ENCODE data around the gene BAAT.

Gene BAAT

DNA sequence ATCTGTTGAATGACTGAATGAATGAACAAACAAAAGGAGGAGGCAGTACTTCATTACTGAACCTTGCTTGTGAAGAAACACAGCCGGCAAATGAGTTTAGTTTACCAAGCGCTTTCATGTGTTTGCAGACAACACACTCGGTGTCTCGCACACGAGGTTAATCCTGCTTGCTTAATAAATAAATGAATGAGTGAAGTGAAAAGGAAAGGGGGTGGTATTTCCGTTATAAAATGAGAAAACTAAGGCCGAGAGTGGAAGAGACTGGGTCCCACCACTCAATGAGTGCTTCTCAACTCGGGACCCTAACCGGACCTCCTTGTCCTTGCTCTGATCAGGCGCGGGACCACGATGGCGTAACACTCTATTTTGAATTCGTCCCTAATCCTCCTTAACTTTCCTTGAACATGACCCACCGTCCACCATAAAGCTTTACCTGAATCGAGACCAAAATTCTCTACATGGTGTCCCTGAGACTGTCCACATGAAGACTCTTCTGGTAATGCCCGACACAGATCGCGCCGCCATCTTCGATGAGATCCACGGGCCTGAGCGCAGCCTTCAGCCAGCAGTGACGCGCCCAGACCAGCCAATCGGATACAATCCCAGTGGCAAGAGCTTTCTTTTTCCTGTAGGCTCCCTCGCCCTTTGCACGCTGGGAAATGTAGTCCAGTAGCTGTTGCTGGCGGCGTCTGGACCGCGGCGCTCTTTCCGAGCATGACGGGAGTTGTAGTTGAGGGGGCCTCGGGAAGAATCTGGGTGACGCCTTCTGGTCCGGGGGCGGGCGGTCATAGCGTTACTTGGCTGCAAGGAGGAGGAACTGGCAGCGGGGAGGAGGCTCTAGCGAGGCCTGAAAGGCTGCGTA, 13.5 kb upstream of the BAAT start, which contains the start of the genes MRPL50 and ZNF189:
TSS of gene MRPL50 (minus strand) at position 551 of the 862 bp plus-strand sequence. CDS start at position 525, 26 bp downstream.
TSS of gene ZNF189 (plus strand) at position 784 of the 862 bp plus-strand sequence. CDS start 306 bp downstream, outside the sequence.
- Histone ChIP-seq H2AFZ (ENCODE audit: low read depth) (peak within 1 kb of the TSS; percentile 68), H4K20me1 (ENCODE audit: insufficient read depth) (no peaks in the 10 kb centered on the region), H3K9ac (peak within 1 kb of the TSS; percentile 92), H3K4me1 (ENCODE audit: low read depth, poor library complexity, severe bottlenecking) (peaks cover 37% of the 10 kb centered on the region), H3K27ac (peak within 1 kb of the TSS; percentile 82), H3K4me2 (peak within 1 kb of the TSS; percentile 99), H3K36me3 (ENCODE audit: insufficient read depth) (peaks cover 7% of the 10 kb centered on the region), H3K79me2 (ENCODE audit: insufficient read depth, low read depth) (peaks cover 80% of the 10 kb centered on the region), H3K27me3 (ENCODE audit: insufficient read depth, low read depth) (no peaks in the 10 kb centered on the region), H3K4me3 (IDR thresholded peaks at IDR 0.05; ENCODE audit: insufficient read depth, low read depth, low read length) (peak within 1 kb of the TSS; percentile 69)
- TF ChIP-seq, protein P1, sequence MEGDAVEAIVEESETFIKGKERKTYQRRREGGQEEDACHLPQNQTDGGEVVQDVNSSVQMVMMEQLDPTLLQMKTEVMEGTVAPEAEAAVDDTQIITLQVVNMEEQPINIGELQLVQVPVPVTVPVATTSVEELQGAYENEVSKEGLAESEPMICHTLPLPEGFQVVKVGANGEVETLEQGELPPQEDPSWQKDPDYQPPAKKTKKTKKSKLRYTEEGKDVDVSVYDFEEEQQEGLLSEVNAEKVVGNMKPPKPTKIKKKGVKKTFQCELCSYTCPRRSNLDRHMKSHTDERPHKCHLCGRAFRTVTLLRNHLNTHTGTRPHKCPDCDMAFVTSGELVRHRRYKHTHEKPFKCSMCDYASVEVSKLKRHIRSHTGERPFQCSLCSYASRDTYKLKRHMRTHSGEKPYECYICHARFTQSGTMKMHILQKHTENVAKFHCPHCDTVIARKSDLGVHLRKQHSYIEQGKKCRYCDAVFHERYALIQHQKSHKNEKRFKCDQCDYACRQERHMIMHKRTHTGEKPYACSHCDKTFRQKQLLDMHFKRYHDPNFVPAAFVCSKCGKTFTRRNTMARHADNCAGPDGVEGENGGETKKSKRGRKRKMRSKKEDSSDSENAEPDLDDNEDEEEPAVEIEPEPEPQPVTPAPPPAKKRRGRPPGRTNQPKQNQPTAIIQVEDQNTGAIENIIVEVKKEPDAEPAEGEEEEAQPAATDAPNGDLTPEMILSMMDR (conservative IDR thresholded peaks at IDR 0.05; ENCODE audit: low read depth, low read length) = no peak

DNA sequence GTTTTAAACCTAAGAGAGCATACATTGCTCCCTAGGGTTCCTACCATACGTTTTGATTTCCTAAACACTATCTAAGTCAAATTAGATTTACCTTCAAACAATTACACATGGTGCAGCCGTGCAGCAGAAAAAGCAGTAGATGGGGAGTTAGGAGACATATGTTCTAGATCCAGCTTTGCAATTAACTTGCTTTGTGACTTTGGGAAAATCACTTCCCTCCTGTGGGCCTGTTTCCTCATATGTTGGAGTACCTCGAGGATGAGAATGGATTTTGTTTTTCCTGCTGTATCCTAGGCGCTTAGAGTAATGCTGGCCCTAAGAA, 12.9 kb upstream of the BAAT start:
- peak overlapping the region; percentile 68; the same call in 1 of the 2 replicates for H2AFZ ChIP-seq (ENCODE audit: low read depth)
- peaks cover 2% of the 10 kb centered on the region; the same call in 1 of the 2 replicates for H4K20me1 ChIP-seq (ENCODE audit: insufficient read depth)
- peaks cover 37% of the 10 kb centered on the region for H3K4me1 ChIP-seq (ENCODE audit: low read depth, poor library complexity, severe bottlenecking)
- peaks cover 7% of the 10 kb centered on the region for H3K36me3 ChIP-seq (ENCODE audit: insufficient read depth)
- peaks cover 85% of the 10 kb centered on the region for H3K79me2 ChIP-seq (ENCODE audit: insufficient read depth, low read depth)
- H3K4me2 ChIP-seq = peak overlapping the region; percentile 99
- peak overlapping the region; percentile 69 for H3K4me3 ChIP-seq (IDR thresholded peaks at IDR 0.05; ENCODE audit: insufficient read depth, low read depth, low read length)
- peak overlapping the region; percentile 92 for H3K9ac ChIP-seq
- no peaks in the 10 kb centered on the region for H3K27me3 ChIP-seq (ENCODE audit: insufficient read depth, low read depth)
- TF ChIP-seq, protein P1 (conservative IDR thresholded peaks at IDR 0.05; ENCODE audit: low read depth, low read length) = no peak
- H3K27ac ChIP-seq = peak overlapping the region; percentile 82

DNA sequence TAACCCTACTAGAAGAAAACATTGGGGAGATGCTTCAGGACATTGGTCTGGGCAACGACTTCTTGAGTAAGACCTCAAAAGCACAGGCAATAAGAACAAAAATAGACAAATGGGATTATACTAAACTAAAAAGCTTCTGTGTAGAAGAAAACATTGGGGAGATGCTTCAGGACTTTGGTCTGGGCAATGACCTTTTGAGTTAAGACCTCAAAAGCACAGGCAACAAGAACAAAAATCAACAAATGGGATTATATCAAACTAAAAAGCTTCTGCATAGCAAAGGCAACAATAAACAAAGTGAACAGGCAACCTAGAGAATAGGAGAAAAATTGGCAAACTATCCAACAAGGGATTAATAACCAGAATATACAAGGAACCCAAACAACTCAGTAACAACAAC, 9.9 kb upstream of the BAAT start:
- Histone ChIP-seq H4K20me1 (ENCODE audit: insufficient read depth) (peaks cover 5% of the 10 kb centered on the region; the same call in 1 of the 2 replicates), H3K4me3 (IDR thresholded peaks at IDR 0.05; ENCODE audit: insufficient read depth, low read depth, low read length) (no peak overlapping the region), H3K27me3 (ENCODE audit: insufficient read depth, low read depth) (no peaks in the 10 kb centered on the region), H3K27ac (no peak overlapping the region), H3K4me1 (ENCODE audit: low read depth, poor library complexity, severe bottlenecking) (peaks cover 22% of the 10 kb centered on the region), H3K36me3 (ENCODE audit: insufficient read depth) (peaks cover 10% of the 10 kb centered on the region; the same call in 1 of the 2 replicates), H3K9ac (no peak overlapping the region), H3K4me2 (no peak overlapping the region), H2AFZ (ENCODE audit: low read depth) (no peak overlapping the region), H3K79me2 (ENCODE audit: insufficient read depth, low read depth) (peaks cover 87% of the 10 kb centered on the region)
- TF ChIP-seq, protein P1 (conservative IDR thresholded peaks at IDR 0.05; ENCODE audit: low read depth, low read length) = no peak

DNA sequence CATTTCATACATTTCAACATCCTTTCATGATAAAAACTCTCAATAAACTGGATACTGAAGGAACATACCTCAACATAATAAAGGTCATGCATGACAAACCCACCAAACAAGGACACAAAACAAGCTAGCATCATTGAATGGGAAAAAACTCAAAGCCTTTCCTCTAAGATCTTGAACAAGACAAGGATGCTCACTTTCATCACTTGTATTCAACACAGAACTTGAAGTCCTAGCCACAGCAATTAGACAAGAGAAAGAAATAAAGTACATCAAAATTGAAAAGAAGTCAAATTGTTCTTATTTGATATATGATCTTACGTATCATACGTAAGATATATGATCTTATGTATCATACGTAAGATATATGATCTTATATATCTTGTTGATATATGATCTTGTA, 8.3 kb upstream of the BAAT start:
- Histone ChIP-seq H2AFZ (ENCODE audit: low read depth) (no peak overlapping the region), H3K4me2 (no peak overlapping the region), H4K20me1 (ENCODE audit: insufficient read depth) (peaks cover 5% of the 10 kb centered on the region; the same call in 1 of the 2 replicates), H3K27me3 (ENCODE audit: insufficient read depth, low read depth) (no peaks in the 10 kb centered on the region), H3K27ac (no peak overlapping the region), H3K36me3 (ENCODE audit: insufficient read depth) (peaks cover 10% of the 10 kb centered on the region; the same call in 1 of the 2 replicates), H3K4me3 (IDR thresholded peaks at IDR 0.05; ENCODE audit: insufficient read depth, low read depth, low read length) (no peak overlapping the region), H3K79me2 (ENCODE audit: insufficient read depth, low read depth) (peaks cover 76% of the 10 kb centered on the region), H3K9ac (no peak overlapping the region), H3K4me1 (ENCODE audit: low read depth, poor library complexity, severe bottlenecking) (peaks cover 20% of the 10 kb centered on the region)
- TF ChIP-seq, protein P1 (conservative IDR thresholded peaks at IDR 0.05; ENCODE audit: low read depth, low read length) = no peak

Measured in KMS-11 (cell line).